ENCODE results near the gene THBD.

THBD gene

GRCh38 chr20:23088866-23089265 lies 39.4 kb upstream of the THBD start:
- Mint-ChIP-seq H3K9me3 (no peaks in the 10 kb centered on the region), H3K27ac (no peak overlapping the region)
- no peak for DNase-seq (ENCODE audit: low spot score in 2 of 2)

GRCh38 chr20:23087587-23088251 lies 38.2 kb upstream of the THBD start:
- H3K9me3 Mint-ChIP-seq: no peaks in the 10 kb centered on the region
- DNase-seq (ENCODE audit: low spot score in 2 of 2) (no peak), ATAC-seq (ENCODE audit: low read depth) (no peak)
- no peaks in the 10 kb centered on the region for H3K4me1 Mint-ChIP-seq
- H3K27me3 Mint-ChIP-seq: peaks cover 7% of the 10 kb centered on the region
- no peaks in the 10 kb centered on the region for H3K36me3 Mint-ChIP-seq
- no peak overlapping the region for H3K27ac Mint-ChIP-seq
- H3K4me3 Mint-ChIP-seq: no peak overlapping the region

More at GRCh38 chr20:23088866-23089265, 39.4 kb upstream of the THBD start:
- Mint-ChIP-seq H3K4me1 (no peaks in the 10 kb centered on the region), H3K27me3 (peaks cover 7% of the 10 kb centered on the region), H3K4me3 (no peak overlapping the region), H3K36me3 (no peaks in the 10 kb centered on the region)
- ATAC-seq (ENCODE audit: low read depth): no peak

DNA sequence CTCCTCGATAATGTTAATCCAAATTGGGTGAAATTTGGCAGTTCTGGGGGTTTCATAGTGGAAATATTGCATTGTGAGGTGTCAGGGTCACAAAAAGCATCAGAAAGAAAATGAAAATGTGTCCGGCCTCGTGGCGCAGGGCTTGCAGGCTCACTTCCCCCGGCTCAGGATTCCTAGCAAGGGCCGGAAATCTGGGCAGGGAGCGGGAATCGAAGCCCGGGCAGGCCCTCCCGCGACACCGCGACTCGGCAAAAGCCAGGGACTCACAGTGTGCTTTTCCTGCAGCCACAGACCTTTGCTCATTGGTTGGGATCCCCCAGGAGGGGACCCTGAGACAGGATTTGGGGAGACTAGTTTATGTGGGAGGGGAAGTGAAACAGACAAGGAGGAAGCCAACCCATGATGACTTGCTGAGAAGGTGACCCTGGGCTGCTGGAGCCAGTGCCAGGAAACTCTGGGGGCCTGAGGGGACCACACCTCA lies 37.5 kb upstream of the THBD start:
- Mint-ChIP-seq H3K36me3 (no peaks in the 10 kb centered on the region), H3K27me3 (peaks cover 7% of the 10 kb centered on the region), H3K27ac (no peak overlapping the region), H3K4me3 (no peak overlapping the region), H3K4me1 (no peaks in the 10 kb centered on the region), H3K9me3 (no peaks in the 10 kb centered on the region)
- ATAC-seq (ENCODE audit: low read depth) (no peak), DNase-seq (ENCODE audit: low spot score in 2 of 2) (no peak)

GRCh38 chr20:23086056-23086566 lies 36.6 kb upstream of the THBD start, which contains the start of gene CD93:
Gene CD93, minus strand, starts transcription at chr20:23086324. Its CDS starts 132 bp downstream, at chr20:23086192.
- H3K4me1 Mint-ChIP-seq: no peaks in the 10 kb centered on the region
- H3K9me3 Mint-ChIP-seq: no peaks in the 10 kb centered on the region
- H3K4me3 Mint-ChIP-seq: no peak within 1 kb of the TSS
- ATAC-seq (ENCODE audit: low read depth) (no peak), DNase-seq (ENCODE audit: low spot score in 2 of 2) (no peak)
- H3K36me3 Mint-ChIP-seq: no peaks in the 10 kb centered on the region
- H3K27ac Mint-ChIP-seq: no peak within 1 kb of the TSS
- H3K27me3 Mint-ChIP-seq: peaks cover 7% of the 10 kb centered on the region

DNA sequence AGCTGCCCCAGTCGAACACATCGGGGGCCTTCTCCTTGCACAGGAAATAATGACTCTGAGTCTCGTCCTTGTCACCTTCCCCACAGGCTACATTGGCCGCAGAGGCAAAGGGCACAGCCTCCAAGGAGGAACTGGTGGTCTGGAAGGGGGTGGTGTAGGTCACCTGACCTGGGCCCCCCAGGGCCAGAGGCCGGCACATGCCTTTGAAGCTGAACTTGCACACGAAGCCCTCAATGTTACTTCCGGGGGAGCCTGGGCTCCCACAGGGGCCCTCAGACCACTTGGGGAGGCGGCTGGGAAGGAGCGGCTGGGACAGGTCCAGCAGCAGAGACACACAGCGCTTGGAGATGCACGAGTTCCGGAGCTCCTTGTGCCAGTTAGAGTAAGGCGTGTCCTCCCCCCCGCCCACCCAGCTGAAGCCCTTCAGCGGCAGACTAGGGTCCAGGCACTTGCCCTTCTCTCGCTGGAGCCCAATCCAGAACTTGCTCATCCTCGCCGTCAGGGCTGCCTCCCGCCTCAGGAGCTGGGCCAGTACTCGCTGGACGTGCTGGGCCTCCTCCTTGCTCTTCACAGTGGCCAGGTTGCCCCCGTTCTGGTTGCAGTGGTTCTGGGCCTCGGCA lies 36.1 kb upstream of the THBD start:
- H3K27ac Mint-ChIP-seq: no peak overlapping the region
- no peaks in the 10 kb centered on the region for H3K36me3 Mint-ChIP-seq
- no peak for DNase-seq (ENCODE audit: low spot score in 2 of 2)
- no peak for ATAC-seq (ENCODE audit: low read depth)
- H3K4me3 Mint-ChIP-seq: no peak overlapping the region
- H3K4me1 Mint-ChIP-seq: no peaks in the 10 kb centered on the region
- H3K9me3 Mint-ChIP-seq: no peaks in the 10 kb centered on the region
- H3K27me3 Mint-ChIP-seq: peaks cover 7% of the 10 kb centered on the region

- H3K27ac Mint-ChIP-seq: no peak overlapping the region
- peaks cover 7% of the 10 kb centered on the region for H3K27me3 Mint-ChIP-seq
- DNase-seq (ENCODE audit: low spot score in 2 of 2): no peak
- ATAC-seq (ENCODE audit: low read depth): no peak
- no peaks in the 10 kb centered on the region for H3K9me3 Mint-ChIP-seq
- no peaks in the 10 kb centered on the region for H3K36me3 Mint-ChIP-seq
- no peaks in the 10 kb centered on the region for H3K4me1 Mint-ChIP-seq
- H3K4me3 Mint-ChIP-seq: no peak overlapping the region
Measured at GRCh38 chr20:23084845-23085365, 35.4 kb upstream of the THBD start.

DNA sequence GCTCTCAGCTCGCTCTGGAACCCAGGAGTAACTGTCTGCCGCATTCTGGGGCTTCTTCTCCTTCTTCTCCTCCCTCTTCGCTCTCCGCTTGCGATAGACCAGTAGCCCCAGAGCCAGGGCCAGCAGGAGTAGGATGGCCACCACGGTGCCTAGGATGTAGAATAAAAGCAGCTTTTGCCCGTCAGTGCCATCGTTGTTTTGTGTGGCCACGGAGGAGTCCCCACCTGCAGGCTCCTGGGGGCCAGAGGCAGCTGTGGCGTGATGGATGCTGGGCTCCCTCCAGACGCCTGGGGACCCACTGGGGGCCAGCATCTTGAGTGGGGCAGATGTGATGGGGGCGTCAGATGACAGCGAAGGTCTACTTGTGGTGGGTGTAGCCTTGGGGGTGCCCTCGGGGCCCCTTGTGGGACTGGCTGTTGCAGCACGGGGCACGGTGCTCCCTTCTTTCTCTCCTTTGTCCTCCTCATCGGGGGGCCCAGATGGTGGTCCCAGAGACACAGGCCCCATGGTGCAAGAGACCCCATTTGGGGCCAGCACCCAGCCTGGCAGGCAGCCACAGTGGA lies 34.9 kb upstream of the THBD start:
- peaks cover 7% of the 10 kb centered on the region for H3K27me3 Mint-ChIP-seq

GRCh38 chr20:23083553-23084220 lies 34.2 kb upstream of the THBD start:
- Mint-ChIP-seq H3K27ac (no peak overlapping the region), H3K36me3 (no peaks in the 10 kb centered on the region), H3K4me3 (no peak overlapping the region), H3K4me1 (no peaks in the 10 kb centered on the region), H3K9me3 (no peaks in the 10 kb centered on the region), H3K27me3 (peaks cover 5% of the 10 kb centered on the region)
- no peak for ATAC-seq (ENCODE audit: low read depth)
- DNase-seq (ENCODE audit: low spot score in 2 of 2): no peak

More for the DNA sequence above, 34.9 kb upstream of the THBD start:
- no peak for DNase-seq (ENCODE audit: low spot score in 2 of 2)
- H3K36me3 Mint-ChIP-seq: no peaks in the 10 kb centered on the region
- H3K4me1 Mint-ChIP-seq: no peaks in the 10 kb centered on the region
- no peaks in the 10 kb centered on the region for H3K9me3 Mint-ChIP-seq
- no peak overlapping the region for H3K4me3 Mint-ChIP-seq
- no peak for ATAC-seq (ENCODE audit: low read depth)
- H3K27ac Mint-ChIP-seq: no peak overlapping the region

DNA sequence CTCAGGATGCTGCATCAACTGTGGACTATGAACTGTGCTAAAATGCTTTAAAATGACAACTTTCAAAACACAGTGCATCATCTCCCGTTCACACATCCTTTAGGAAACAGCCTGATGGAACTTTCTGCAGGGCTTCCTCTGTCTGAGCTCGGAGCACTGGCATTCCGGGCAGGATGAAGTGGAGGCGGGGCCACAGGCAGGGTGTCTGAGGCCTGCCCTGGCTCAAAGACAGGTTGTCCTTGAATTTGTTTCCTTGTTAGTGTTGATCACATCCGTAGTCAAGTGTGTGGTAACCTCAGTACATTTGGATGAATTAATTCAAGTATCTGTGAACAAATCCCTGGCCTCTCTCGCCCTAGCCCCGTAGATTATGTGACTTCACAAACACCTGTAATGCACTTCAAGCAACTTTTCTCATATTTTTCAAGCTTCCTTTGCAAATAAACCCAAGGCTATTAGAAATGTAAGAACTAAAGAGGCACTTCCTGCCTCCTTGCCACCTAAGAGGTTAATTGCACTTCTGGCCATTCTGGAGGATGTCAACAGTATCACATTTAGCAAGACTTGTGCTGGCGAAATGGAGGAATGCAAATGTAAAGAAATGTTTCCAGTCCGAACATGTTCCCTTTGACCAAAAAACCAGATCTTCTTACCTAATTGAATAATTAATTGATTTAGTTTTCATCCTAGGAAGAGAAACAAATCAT lies 33.5 kb upstream of the THBD start:
- H3K4me1 Mint-ChIP-seq: no peaks in the 10 kb centered on the region
- DNase-seq (ENCODE audit: low spot score in 2 of 2) (no peak), ATAC-seq (ENCODE audit: low read depth) (no peak)
- no peaks in the 10 kb centered on the region for H3K36me3 Mint-ChIP-seq
- H3K4me3 Mint-ChIP-seq: no peak overlapping the region
- no peak overlapping the region for H3K27ac Mint-ChIP-seq
- H3K27me3 Mint-ChIP-seq: peaks cover 4% of the 10 kb centered on the region
- no peaks in the 10 kb centered on the region for H3K9me3 Mint-ChIP-seq

DNA sequence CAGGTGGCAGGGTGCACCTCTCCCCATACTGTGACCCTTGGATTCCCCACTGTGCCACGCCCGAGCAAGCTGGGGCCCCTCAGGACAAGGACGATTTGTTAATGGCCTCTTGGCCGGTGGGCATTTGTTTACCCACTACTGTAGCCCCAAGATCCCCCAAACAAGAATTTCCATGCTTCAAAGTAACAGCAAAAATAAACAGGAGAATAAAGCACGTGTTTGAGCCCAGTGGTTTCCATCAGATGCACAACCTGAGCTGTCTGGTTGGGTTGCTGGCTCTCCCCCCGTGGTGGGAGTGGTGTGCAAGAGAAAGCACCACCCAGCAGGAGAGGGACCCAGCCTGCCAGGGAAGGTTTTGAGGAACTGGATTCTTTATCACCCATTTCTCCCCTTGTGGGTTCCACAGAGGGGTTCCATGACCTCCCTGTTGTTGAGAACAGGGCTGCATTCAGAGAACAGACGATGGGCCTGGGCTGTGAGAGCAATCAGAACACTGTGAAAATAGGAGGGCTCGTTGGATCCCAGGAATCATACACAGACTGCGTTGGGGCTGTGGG lies 31.9 kb upstream of the THBD start:
- peaks cover 2% of the 10 kb centered on the region for H3K27me3 Mint-ChIP-seq
- H3K4me1 Mint-ChIP-seq: no peaks in the 10 kb centered on the region
- no peak overlapping the region for H3K27ac Mint-ChIP-seq
- ATAC-seq (ENCODE audit: low read depth) (no peak), DNase-seq (ENCODE audit: low spot score in 2 of 2) (no peak)
- H3K4me3 Mint-ChIP-seq: no peak overlapping the region
- H3K36me3 Mint-ChIP-seq: no peaks in the 10 kb centered on the region
- H3K9me3 Mint-ChIP-seq: no peaks in the 10 kb centered on the region

DNA sequence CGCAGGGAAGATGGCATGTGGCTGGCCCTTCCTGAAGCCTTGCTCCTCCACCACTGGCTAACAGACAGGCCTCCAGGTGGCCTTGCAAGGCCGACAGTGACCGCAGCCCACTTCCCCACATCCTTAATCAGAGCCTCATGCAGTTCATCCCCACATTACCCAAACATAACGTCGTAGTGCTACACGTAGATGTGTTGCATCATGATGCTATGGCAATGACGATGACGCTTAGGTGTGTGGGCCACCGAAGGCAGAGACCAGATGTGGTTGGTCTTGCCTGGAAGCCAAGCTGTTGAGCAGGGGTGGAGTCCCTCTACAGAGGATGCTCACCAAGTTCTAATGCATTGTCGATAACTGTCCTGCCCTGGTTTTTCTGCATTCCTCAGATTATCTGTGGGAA lies 31.0 kb upstream of the THBD start:
- Mint-ChIP-seq H3K4me1 (no peaks in the 10 kb centered on the region), H3K9me3 (no peaks in the 10 kb centered on the region), H3K4me3 (no peak overlapping the region), H3K27me3 (peaks cover 2% of the 10 kb centered on the region), H3K27ac (no peak overlapping the region), H3K36me3 (no peaks in the 10 kb centered on the region)
- ATAC-seq (ENCODE audit: low read depth) (no peak), DNase-seq (ENCODE audit: low spot score in 2 of 2) (no peak)

- Mint-ChIP-seq H3K4me1 (no peaks in the 10 kb centered on the region), H3K9me3 (no peaks in the 10 kb centered on the region), H3K27me3 (peaks cover 2% of the 10 kb centered on the region), H3K4me3 (no peak overlapping the region), H3K27ac (no peak overlapping the region), H3K36me3 (no peaks in the 10 kb centered on the region)
- ATAC-seq (ENCODE audit: low read depth) (no peak), DNase-seq (ENCODE audit: low spot score in 2 of 2) (no peak)
Measured at GRCh38 chr20:23079926-23080325, 30.5 kb upstream of the THBD start.

DNA sequence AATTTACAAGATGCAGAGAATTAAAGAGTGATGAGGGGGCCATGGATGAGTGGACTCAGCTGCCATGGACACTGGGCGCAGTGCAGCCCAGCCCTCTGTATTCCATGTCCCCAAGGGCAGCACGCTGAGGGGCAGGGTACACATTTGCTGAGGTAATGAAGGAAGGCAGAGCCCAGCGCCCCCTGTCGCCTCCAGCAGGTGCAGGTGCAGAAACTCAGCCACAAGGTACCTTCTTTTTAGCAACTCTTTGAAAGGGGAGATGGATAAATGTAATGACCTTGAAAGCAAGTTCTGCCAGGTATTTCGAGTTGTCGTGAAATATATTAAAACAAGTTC lies 29.5 kb upstream of the THBD start:
- H3K4me1 Mint-ChIP-seq: no peaks in the 10 kb centered on the region
- H3K9me3 Mint-ChIP-seq: no peaks in the 10 kb centered on the region
- peaks cover 2% of the 10 kb centered on the region for H3K27me3 Mint-ChIP-seq
- ATAC-seq (ENCODE audit: low read depth) (no peak), DNase-seq (ENCODE audit: low spot score in 2 of 2) (no peak)
- no peak overlapping the region for H3K4me3 Mint-ChIP-seq
- H3K27ac Mint-ChIP-seq: no peak overlapping the region
- no peaks in the 10 kb centered on the region for H3K36me3 Mint-ChIP-seq
